Osteoblast (primary cell): ENCODE results near the gene ICA1L. TPM values are rescaled to one million over a fixed set of nuclear protein-coding genes. Genes with fewer than 3 reads are reported as not detected.

ENCODE experiments used
- DNase-seq: peaks from one replicate; pipeline ENCODE4 v3.0.0; 2011; ENCODE audit warnings: low spot score, mixed read lengths; ENCODE audit not compliant: insufficient read length; ENCODE audit errors: missing footprints
- H2AFZ ChIP-seq: 2 replicates; pipeline ENCODE4 v1.6.0; 2011; ENCODE audit warnings: mild to moderate bottlenecking, low read length
- H3K27ac ChIP-seq: 2 replicates; pipeline ENCODE4 v1.5.1; 2011; ENCODE audit warnings: mild to moderate bottlenecking, low read depth, low read length, moderate library complexity
- H3K27me3 ChIP-seq: 2 replicates; pipeline ENCODE4 v1.6.0; 2012; ENCODE audit warnings: mild to moderate bottlenecking, control low read depth, inconsistent platforms, low read length, moderate library complexity; ENCODE audit not compliant: insufficient read depth
- H3K36me3 ChIP-seq: 2 replicates; pipeline ENCODE4 v1.5.1; 2011; ENCODE audit warnings: mild to moderate bottlenecking, low read length, control low read depth, moderate library complexity; ENCODE audit not compliant: insufficient read depth
- H3K4me1 ChIP-seq: 2 replicates; pipeline ENCODE4 v1.5.1; 2011; ENCODE audit warnings: mild to moderate bottlenecking, low read length, control low read depth, moderate library complexity; ENCODE audit not compliant: insufficient read depth
- H3K4me2 ChIP-seq: 2 replicates; pipeline ENCODE4 v1.6.0; 2011; ENCODE audit warnings: mild to moderate bottlenecking, low read length; ENCODE audit not compliant: insufficient read depth
- H3K4me3 ChIP-seq: fragments of 200-600 bp; sonication (generic); 3 replicates; pipeline ENCODE4 v1.5.1; 2012; ENCODE audit warnings: mild to moderate bottlenecking, low read length, inconsistent platforms; ENCODE audit not compliant: insufficient read depth
- H3K79me2 ChIP-seq: 2 replicates; pipeline ENCODE4 v1.6.0; 2012; ENCODE audit warnings: mild to moderate bottlenecking, low read length, control low read depth, inconsistent platforms; ENCODE audit not compliant: insufficient read depth
- H3K9me3 ChIP-seq: 2 replicates; pipeline ENCODE4 v1.5.1; 2011; ENCODE audit warnings: low read depth, low read length, control low read depth
- H4K20me1 ChIP-seq: 2 replicates; pipeline ENCODE4 v1.6.0; 2012; ENCODE audit warnings: mild to moderate bottlenecking, low read length, control low read depth; ENCODE audit not compliant: insufficient read depth
- total RNA-seq: library from RNA; depleted of rRNA; stranded (reverse); fragments of >200 nt; gene quantifications from 2 replicates; pipeline ENCODE4 v1.2.3, GENCODE V29; 2012
- TF ChIP-seq, protein P1 (sequence below): IDR thresholded peaks from 2 replicates; pipeline ENCODE4 v1.5.1; 2011; ENCODE audit warnings: mild to moderate bottlenecking, low read depth, low read length, moderate library complexity; ENCODE audit errors: extremely low read depth

The ICA1L gene
- total RNA-seq, 1 donor, result 8.7 TPM

DNA sequence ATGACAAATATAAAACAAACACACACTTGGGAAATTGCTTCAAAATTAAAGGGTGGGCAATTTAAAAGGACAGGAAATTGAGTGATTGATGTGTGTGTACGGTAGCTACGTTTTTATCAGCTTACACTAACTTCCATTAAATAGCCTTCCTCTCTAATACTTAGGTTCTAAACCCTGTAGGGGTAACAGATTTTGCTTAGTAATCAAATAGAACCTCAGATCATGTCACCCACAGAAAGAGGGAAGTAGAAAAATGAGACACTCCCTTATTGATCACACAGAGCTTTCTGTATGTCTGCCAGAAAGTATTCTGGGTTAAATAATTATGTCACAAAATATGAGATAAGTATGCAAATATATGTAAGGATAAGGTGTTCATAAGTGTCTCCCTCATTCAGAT, 93.3 kb downstream of the ICA1L start:
- H3K79me2 ChIP-seq, result no peaks in the 10 kb centered on the region
- H4K20me1 ChIP-seq, result no peaks in the 10 kb centered on the region
- H3K27ac ChIP-seq, result no peak overlapping the region
- no peak overlapping the region for H3K4me2 ChIP-seq
- H3K27me3 ChIP-seq, result no peaks in the 10 kb centered on the region
- TF ChIP-seq, protein P1, sequence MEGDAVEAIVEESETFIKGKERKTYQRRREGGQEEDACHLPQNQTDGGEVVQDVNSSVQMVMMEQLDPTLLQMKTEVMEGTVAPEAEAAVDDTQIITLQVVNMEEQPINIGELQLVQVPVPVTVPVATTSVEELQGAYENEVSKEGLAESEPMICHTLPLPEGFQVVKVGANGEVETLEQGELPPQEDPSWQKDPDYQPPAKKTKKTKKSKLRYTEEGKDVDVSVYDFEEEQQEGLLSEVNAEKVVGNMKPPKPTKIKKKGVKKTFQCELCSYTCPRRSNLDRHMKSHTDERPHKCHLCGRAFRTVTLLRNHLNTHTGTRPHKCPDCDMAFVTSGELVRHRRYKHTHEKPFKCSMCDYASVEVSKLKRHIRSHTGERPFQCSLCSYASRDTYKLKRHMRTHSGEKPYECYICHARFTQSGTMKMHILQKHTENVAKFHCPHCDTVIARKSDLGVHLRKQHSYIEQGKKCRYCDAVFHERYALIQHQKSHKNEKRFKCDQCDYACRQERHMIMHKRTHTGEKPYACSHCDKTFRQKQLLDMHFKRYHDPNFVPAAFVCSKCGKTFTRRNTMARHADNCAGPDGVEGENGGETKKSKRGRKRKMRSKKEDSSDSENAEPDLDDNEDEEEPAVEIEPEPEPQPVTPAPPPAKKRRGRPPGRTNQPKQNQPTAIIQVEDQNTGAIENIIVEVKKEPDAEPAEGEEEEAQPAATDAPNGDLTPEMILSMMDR, result no peak
- H3K4me1 ChIP-seq, result peaks cover 6% of the 10 kb centered on the region
- DNase-seq, result peak; percentile 51
- no peak overlapping the region for H3K4me3 ChIP-seq
- no peak overlapping the region for H2AFZ ChIP-seq
- no peaks in the 10 kb centered on the region for H3K36me3 ChIP-seq
- H3K9me3 ChIP-seq, result no peaks in the 10 kb centered on the region

GRCh38 chr2:202774104-202774503, 97.5 kb downstream of the ICA1L start:
- H3K9me3 ChIP-seq, result no peaks in the 10 kb centered on the region
- TF ChIP-seq, protein P1, result no peak
- H3K4me2 ChIP-seq, result no peak overlapping the region
- no peak for DNase-seq
- no peaks in the 10 kb centered on the region for H4K20me1 ChIP-seq
- H3K4me1 ChIP-seq, result no peaks in the 10 kb centered on the region
- H3K4me3 ChIP-seq, result no peak overlapping the region
- H3K36me3 ChIP-seq, result no peaks in the 10 kb centered on the region
- H3K79me2 ChIP-seq, result no peaks in the 10 kb centered on the region
- no peak overlapping the region for H3K27ac ChIP-seq
- no peaks in the 10 kb centered on the region for H3K27me3 ChIP-seq
- no peak overlapping the region for H2AFZ ChIP-seq

GRCh38 chr2:202773301-202773973, 98.1 kb downstream of the ICA1L start:
- Histone ChIP-seq H3K27me3 (no peaks in the 10 kb centered on the region), H3K79me2 (no peaks in the 10 kb centered on the region), H3K4me2 (no peak overlapping the region), H3K4me1 (no peaks in the 10 kb centered on the region), H4K20me1 (no peaks in the 10 kb centered on the region), H2AFZ (no peak overlapping the region), H3K9me3 (no peaks in the 10 kb centered on the region), H3K36me3 (no peaks in the 10 kb centered on the region), H3K27ac (no peak overlapping the region), H3K4me3 (no peak overlapping the region)
- TF ChIP-seq, protein P1, result no peak
- DNase-seq, result peak; percentile 41

- Histone ChIP-seq H3K36me3 (no peaks in the 10 kb centered on the region), H3K27ac (no peak overlapping the region), H3K27me3 (no peaks in the 10 kb centered on the region), H3K9me3 (no peaks in the 10 kb centered on the region), H3K4me3 (no peak overlapping the region), H3K79me2 (no peaks in the 10 kb centered on the region), H2AFZ (no peak overlapping the region), H3K4me1 (no peaks in the 10 kb centered on the region), H3K4me2 (no peak overlapping the region), H4K20me1 (no peaks in the 10 kb centered on the region)
- TF ChIP-seq, protein P1, result no peak
- DNase-seq, result peak; percentile 3
Observed at GRCh38 chr2:202771741-202772460, 99.7 kb downstream of the ICA1L start.
